ENCODE measurements around the gene CCSER1. TPM values are rescaled to one million over a fixed set of nuclear protein-coding genes. Genes with fewer than 3 reads are reported as not detected.

Gene CCSER1
- total and polyA plus RNA-seq, 4 donors, result 0.18 to 2.3 (median 1.2) TPM

DNA sequence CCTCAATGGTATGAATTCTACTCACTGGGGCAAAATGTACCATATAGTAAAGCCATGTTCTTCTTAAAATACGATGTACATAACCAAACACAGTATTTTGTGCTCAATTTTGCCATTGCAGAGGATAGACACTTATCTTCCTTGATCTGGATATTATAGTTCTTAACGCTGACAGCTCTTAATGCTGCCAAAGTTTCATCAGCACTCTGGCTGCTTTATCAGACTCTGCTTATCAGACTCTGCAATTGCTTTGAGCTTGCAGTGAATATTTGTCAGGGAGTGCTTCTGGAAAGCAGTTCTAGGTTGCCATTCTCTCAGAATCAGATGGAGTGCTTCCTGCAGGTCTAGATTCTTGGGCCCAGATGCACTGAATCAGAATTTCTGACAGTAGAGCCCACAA, 863.1 kb downstream of the CCSER1 start:
- H3K9ac ChIP-seq (ENCODE audit: low read depth in 1 of 2, low read length in 2 of 2), result no peak overlapping the region
- no peaks in the 10 kb centered on the region for H3K36me3 ChIP-seq (ENCODE audit: control insufficient read depth in 4 of 4, insufficient read depth in 3 of 4, low read depth in 1 of 4, low read length in 3 of 4)
- no peaks in the 10 kb centered on the region for H3K4me1 ChIP-seq (ENCODE audit: control insufficient read depth in 4 of 4, insufficient read depth in 4 of 4, low read length in 3 of 4)
- TF ChIP-seq YY1 (IDR thresholded peaks at IDR 0.05) (no peak), JUND (IDR thresholded peaks at IDR 0.05) (no peak)
- 51% methylated on average over 2 of the region's 2 CpGs for WGBS
- H3K9me3 ChIP-seq (ENCODE audit: control insufficient read depth in 4 of 4, low read length in 3 of 4), result no peaks in the 10 kb centered on the region
- DNase-seq (ENCODE audit: low spot score), result no peak
- no peak overlapping the region for H3K27ac ChIP-seq (ENCODE audit: low read depth in 1 of 2, low read length in 2 of 2)
- no peak overlapping the region for H3K4me3 ChIP-seq (ENCODE audit: low read depth in 1 of 3, low read length in 3 of 3)
- H3K27me3 ChIP-seq (ENCODE audit: control insufficient read depth in 4 of 4, insufficient read depth in 4 of 4, low read length in 3 of 4), result no peaks in the 10 kb centered on the region

GRCh38 chr4:90992213-90992612, 865.0 kb downstream of the CCSER1 start:
- Histone ChIP-seq H3K9me3 (ENCODE audit: control insufficient read depth in 4 of 4, low read length in 3 of 4) (no peaks in the 10 kb centered on the region), H3K4me1 (ENCODE audit: control insufficient read depth in 4 of 4, insufficient read depth in 4 of 4, low read length in 3 of 4) (no peaks in the 10 kb centered on the region), H3K27ac (ENCODE audit: low read depth in 1 of 2, low read length in 2 of 2) (no peak overlapping the region), H3K9ac (ENCODE audit: low read depth in 1 of 2, low read length in 2 of 2) (no peak overlapping the region), H3K27me3 (ENCODE audit: control insufficient read depth in 4 of 4, insufficient read depth in 4 of 4, low read length in 3 of 4) (no peaks in the 10 kb centered on the region), H3K36me3 (ENCODE audit: control insufficient read depth in 4 of 4, insufficient read depth in 3 of 4, low read depth in 1 of 4, low read length in 3 of 4) (no peaks in the 10 kb centered on the region), H3K4me3 (ENCODE audit: low read depth in 1 of 3, low read length in 3 of 3) (no peak overlapping the region)
- TF ChIP-seq MAX (IDR thresholded peaks at IDR 0.05) (no peak), EGR1 (IDR thresholded peaks at IDR 0.05; ENCODE audit: low read depth in 2 of 2) (no peak), CTCF (IDR thresholded peaks at IDR 0.05; ENCODE audit: low read depth, low read length, missing input control) (no peak), REST (IDR thresholded peaks at IDR 0.05) (no peak), ATF3 (IDR thresholded peaks at IDR 0.05) (no peak), SP1 (IDR thresholded peaks at IDR 0.05) (no peak), YY1 (IDR thresholded peaks at IDR 0.05) (no peak), RXRA (IDR thresholded peaks at IDR 0.05) (no peak), FOXA2 (IDR thresholded peaks at IDR 0.05) (no peak)
- TF ChIP-seq, protein P1, sequence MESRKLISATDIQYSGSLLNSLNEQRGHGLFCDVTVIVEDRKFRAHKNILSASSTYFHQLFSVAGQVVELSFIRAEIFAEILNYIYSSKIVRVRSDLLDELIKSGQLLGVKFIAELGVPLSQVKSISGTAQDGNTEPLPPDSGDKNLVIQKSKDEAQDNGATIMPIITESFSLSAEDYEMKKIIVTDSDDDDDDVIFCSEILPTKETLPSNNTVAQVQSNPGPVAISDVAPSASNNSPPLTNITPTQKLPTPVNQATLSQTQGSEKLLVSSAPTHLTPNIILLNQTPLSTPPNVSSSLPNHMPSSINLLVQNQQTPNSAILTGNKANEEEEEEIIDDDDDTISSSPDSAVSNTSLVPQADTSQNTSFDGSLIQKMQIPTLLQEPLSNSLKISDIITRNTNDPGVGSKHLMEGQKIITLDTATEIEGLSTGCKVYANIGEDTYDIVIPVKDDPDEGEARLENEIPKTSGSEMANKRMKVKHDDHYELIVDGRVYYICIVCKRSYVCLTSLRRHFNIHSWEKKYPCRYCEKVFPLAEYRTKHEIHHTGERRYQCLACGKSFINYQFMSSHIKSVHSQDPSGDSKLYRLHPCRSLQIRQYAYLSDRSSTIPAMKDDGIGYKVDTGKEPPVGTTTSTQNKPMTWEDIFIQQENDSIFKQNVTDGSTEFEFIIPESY (IDR thresholded peaks at IDR 0.05), result no peak
- DNase-seq (ENCODE audit: low spot score), result no peak
- WGBS, result 71% methylated on average over 2 of the region's 2 CpGs

Data from liver (tissue), 9 donors.